Skeletal muscle tissue (tissue), 4 donors: ENCODE results near the gene VWDE. TPM values are rescaled to one million over a fixed set of nuclear protein-coding genes. Genes with fewer than 3 reads are reported as not detected.

Experiments
- H3K27ac ChIP-seq: one replicate; pipeline ENCODE4 v1.7.0; 2013; ENCODE audit warnings: mild to moderate bottlenecking, low read depth, low read length, inconsistent platforms
- H3K27me3 ChIP-seq, 3 donors: one replicate each; pipeline ENCODE4 v1.7.0; 2013; ENCODE audit warnings: low read length in 3 of 3; ENCODE audit not compliant: control insufficient read depth in 3 of 3, insufficient read depth in 3 of 3
- H3K36me3 ChIP-seq, 3 donors: one replicate each; pipeline ENCODE4 v1.7.0; 2013; ENCODE audit warnings: low read length in 3 of 3; ENCODE audit not compliant: control insufficient read depth in 3 of 3, insufficient read depth in 3 of 3
- H3K4me1 ChIP-seq, 3 donors: one replicate each; pipeline ENCODE4 v1.7.0; 2013; ENCODE audit warnings: low read length in 3 of 3, mild to moderate bottlenecking in 3 of 3; ENCODE audit not compliant: control insufficient read depth in 3 of 3, insufficient read depth in 3 of 3
- H3K4me3 ChIP-seq, 3 donors: one replicate each; pipeline ENCODE4 v1.7.0; 2013; ENCODE audit warnings: low read length in 3 of 3
- H3K9ac ChIP-seq, 3 donors: one replicate each; pipeline ENCODE4 v1.7.0; 2013; ENCODE audit warnings: low read length in 3 of 3, mild to moderate bottlenecking in 3 of 3, moderate library complexity in 2 of 3, low read depth in 1 of 3
- H3K9me3 ChIP-seq, 3 donors: one replicate each; pipeline ENCODE4 v1.7.0; 2013; ENCODE audit warnings: low read length in 3 of 3; ENCODE audit not compliant: control insufficient read depth in 3 of 3
- total RNA-seq: library from RNA; depleted of rRNA; stranded (reverse); fragments of >200 nt; gene quantifications from one replicate; pipeline ENCODE4 v1.2.3, GENCODE V29; 2014
- donor health status: Osteomylitis.

Gene VWDE
- total RNA-seq, 1 donor from 2014 or later, result 0.52 TPM

DNA sequence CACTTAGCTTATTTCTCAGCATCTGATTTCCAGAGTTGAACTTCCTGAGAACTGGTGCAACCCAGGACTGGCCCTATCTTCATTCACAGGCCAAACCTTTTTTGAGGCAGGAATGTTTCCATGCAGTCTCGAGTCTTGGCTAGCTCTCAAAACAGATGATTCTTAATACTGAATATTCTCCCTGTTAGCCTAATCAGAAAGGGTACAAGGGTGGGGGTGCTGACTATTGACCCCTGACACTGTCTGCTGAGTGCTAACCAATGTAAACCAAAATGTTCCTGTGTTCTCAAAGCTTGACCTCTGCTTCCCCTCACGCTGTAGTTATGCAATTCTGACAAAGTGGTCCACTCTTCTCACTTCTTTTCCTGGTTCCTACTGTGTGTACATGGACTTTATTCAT, 25.3 kb downstream of the VWDE start:
- Histone ChIP-seq H3K27ac (no peak overlapping the region), H3K9me3 (no peaks in the 10 kb centered on the region), H3K9ac (no peak overlapping the region), H3K27me3 (no peaks in the 10 kb centered on the region), H3K4me1 (no peaks in the 10 kb centered on the region), H3K4me3 (no peak overlapping the region), H3K36me3 (no peaks in the 10 kb centered on the region)

DNA sequence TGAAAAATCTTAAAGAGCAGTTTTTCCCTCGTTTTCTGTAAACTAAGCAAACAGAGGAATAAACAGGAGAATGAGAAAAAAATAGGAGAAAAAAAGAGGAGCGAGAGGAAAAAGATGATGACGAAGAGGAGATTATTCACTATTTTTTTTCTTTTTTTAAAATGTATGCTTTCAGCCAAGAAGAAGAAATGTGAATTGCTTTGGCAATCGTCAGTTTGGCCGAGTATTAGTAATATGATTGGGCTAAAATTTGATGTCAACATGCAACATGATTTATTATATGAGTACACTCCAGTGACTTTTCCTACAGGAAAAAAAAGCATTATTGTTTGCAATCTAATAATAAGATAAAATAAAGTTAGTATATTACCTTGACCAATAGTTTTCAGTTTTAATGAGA, 26.3 kb downstream of the VWDE start:
- no peaks in the 10 kb centered on the region for H3K27me3 ChIP-seq
- H3K27ac ChIP-seq, result no peak overlapping the region
- H3K9me3 ChIP-seq, result no peaks in the 10 kb centered on the region
- H3K36me3 ChIP-seq, result no peaks in the 10 kb centered on the region
- H3K9ac ChIP-seq, result no peak overlapping the region
- no peak overlapping the region for H3K4me3 ChIP-seq
- H3K4me1 ChIP-seq, result no peaks in the 10 kb centered on the region

DNA sequence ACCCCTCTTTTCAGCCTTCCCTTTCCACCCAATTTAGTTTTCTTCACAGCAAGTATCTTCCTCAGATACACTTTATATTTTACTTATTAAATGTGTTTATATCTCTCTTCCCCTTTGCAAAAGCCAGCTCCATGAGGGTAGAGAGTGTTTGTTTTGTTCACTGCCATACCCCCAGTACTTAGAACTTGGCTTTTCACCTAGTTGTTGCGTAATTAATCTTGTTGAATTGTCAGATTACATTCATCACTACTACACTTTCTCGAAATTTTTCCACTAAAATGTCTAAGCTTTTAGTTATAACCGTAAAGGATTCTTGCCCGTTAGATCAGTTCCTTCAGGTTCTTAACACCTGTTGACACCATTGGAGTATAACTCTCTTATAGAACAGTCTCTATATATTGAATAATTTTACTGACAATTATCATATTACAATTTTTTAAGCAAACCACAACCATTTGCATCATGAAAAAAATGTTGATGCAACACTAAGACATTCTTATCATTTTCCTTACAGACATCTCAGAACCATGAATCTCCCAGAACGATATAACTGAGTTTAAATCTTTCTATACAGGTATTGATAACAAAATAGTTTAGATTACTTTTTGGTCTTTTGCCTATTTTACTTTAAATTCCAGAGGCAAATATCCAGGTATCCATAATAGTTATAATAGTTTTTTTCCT, 29.9 kb downstream of the VWDE start:
- no peak overlapping the region for H3K27ac ChIP-seq
- H3K36me3 ChIP-seq, result no peaks in the 10 kb centered on the region

GRCh38 chr7:12370249-12370648, 33.4 kb downstream of the VWDE start:
- H3K9ac ChIP-seq, result no peak overlapping the region

More for the DNA sequence above, 29.9 kb downstream of the VWDE start:
- H3K4me3 ChIP-seq, result no peak overlapping the region
- H3K9ac ChIP-seq, result no peak overlapping the region
- H3K4me1 ChIP-seq, result no peaks in the 10 kb centered on the region
- no peaks in the 10 kb centered on the region for H3K9me3 ChIP-seq
- no peaks in the 10 kb centered on the region for H3K27me3 ChIP-seq

GRCh38 chr7:12369756-12370155, 33.9 kb downstream of the VWDE start:
- Histone ChIP-seq H3K4me1 (no peaks in the 10 kb centered on the region), H3K36me3 (no peaks in the 10 kb centered on the region), H3K9ac (no peak overlapping the region), H3K9me3 (no peaks in the 10 kb centered on the region), H3K27me3 (no peaks in the 10 kb centered on the region), H3K27ac (no peak overlapping the region), H3K4me3 (no peak overlapping the region)

More at GRCh38 chr7:12370249-12370648, 33.4 kb downstream of the VWDE start:
- Histone ChIP-seq H3K4me1 (no peaks in the 10 kb centered on the region), H3K27ac (no peak overlapping the region), H3K36me3 (no peaks in the 10 kb centered on the region), H3K27me3 (no peaks in the 10 kb centered on the region), H3K4me3 (no peak overlapping the region), H3K9me3 (no peaks in the 10 kb centered on the region)

DNA sequence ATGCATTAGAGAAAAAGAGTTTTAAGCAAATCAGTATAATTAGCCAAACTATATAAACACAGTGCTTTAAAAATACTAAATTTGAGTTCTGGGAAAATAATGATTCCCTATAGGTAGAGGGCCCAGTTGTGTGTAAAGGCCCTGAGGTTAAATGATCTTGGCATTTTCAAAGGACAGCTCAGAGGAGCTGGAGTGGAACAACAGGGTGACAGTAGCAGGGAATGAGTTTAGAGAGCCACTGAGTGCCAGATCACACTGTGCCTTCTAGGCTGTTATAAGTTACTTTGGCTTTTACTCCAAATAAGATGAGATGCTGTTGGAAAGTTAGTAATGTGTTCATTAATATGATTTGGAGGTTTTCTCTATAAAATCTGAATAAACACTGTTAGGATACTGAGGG, 34.6 kb downstream of the VWDE start:
- no peaks in the 10 kb centered on the region for H3K9me3 ChIP-seq
- H3K27ac ChIP-seq, result no peak overlapping the region
- H3K36me3 ChIP-seq, result no peaks in the 10 kb centered on the region
- no peaks in the 10 kb centered on the region for H3K4me1 ChIP-seq
- H3K4me3 ChIP-seq, result no peak overlapping the region
- H3K9ac ChIP-seq, result no peak overlapping the region
- no peaks in the 10 kb centered on the region for H3K27me3 ChIP-seq

GRCh38 chr7:12360948-12361347, 42.7 kb downstream of the VWDE start:
- H3K27ac ChIP-seq, result no peak overlapping the region
- H3K4me1 ChIP-seq, result no peaks in the 10 kb centered on the region
- no peaks in the 10 kb centered on the region for H3K27me3 ChIP-seq
- H3K4me3 ChIP-seq, result no peak overlapping the region
- no peak overlapping the region for H3K9ac ChIP-seq
- no peaks in the 10 kb centered on the region for H3K36me3 ChIP-seq
- no peaks in the 10 kb centered on the region for H3K9me3 ChIP-seq

GRCh38 chr7:12358694-12359093, 45.0 kb downstream of the VWDE start:
- no peaks in the 10 kb centered on the region for H3K27me3 ChIP-seq
- no peak overlapping the region for H3K4me3 ChIP-seq
- H3K4me1 ChIP-seq, result no peaks in the 10 kb centered on the region
- H3K9ac ChIP-seq, result no peak overlapping the region
- H3K27ac ChIP-seq, result no peak overlapping the region
- no peaks in the 10 kb centered on the region for H3K36me3 ChIP-seq
- H3K9me3 ChIP-seq, result no peaks in the 10 kb centered on the region

GRCh38 chr7:12357508-12357907, 46.2 kb downstream of the VWDE start:
- H3K9ac ChIP-seq, result no peak overlapping the region
- no peaks in the 10 kb centered on the region for H3K4me1 ChIP-seq
- H3K9me3 ChIP-seq, result no peaks in the 10 kb centered on the region
- no peak overlapping the region for H3K4me3 ChIP-seq
- H3K27me3 ChIP-seq, result no peaks in the 10 kb centered on the region
- H3K27ac ChIP-seq, result no peak overlapping the region
- no peaks in the 10 kb centered on the region for H3K36me3 ChIP-seq

DNA sequence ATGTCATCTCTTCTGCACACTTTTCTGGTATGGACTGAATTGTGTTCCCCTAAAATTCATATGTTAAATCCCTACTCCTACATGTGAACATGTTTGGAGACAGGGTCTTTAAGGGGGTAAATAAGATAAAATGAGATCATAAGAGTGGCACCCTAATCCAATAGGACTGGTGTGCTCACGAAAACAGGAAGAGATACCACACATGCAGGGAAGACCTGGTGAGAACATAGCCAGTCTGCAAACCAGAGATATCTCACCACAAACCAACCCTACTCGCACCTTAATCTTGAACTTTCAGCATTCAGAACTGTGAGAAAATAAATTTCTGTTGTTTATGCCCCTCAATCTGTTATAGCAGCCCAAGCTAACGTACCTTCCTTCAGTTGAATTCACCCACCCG, 51.8 kb downstream of the VWDE start:
- Histone ChIP-seq H3K27me3 (no peaks in the 10 kb centered on the region), H3K36me3 (no peaks in the 10 kb centered on the region), H3K27ac (no peak overlapping the region), H3K9ac (no peak overlapping the region), H3K9me3 (no peaks in the 10 kb centered on the region), H3K4me3 (no peak overlapping the region), H3K4me1 (no peaks in the 10 kb centered on the region)
